AG09319 (cell line): Measurements from ENCODE around the gene CEP350.

Experiments
- DNase-seq: peaks from one replicate; pipeline ENCODE4 v3.0.0-alpha.2; 2010; ENCODE audit warnings: low read depth; ENCODE audit errors: extremely low read depth
- CTCF ChIP-seq: IDR thresholded peaks from 2 replicates; pipeline ENCODE4 v1.5.1; 2011; ENCODE audit warnings: low read depth, mild to moderate bottlenecking, inconsistent platforms, low read length, moderate library complexity

The CEP350 gene

GRCh38 chr1:179978199-179979079 lies 23.8 kb downstream of the CEP350 start:
- TF ChIP-seq CTCF = no peak
- no peak for DNase-seq

GRCh38 chr1:179984101-179984500 lies 29.5 kb downstream of the CEP350 start:
- TF ChIP-seq CTCF = no peak

GRCh38 chr1:179984942-179985341 lies 30.3 kb downstream of the CEP350 start:
- DNase-seq = no peak
- TF ChIP-seq CTCF = no peak

More at GRCh38 chr1:179984101-179984500, 29.5 kb downstream of the CEP350 start:
- no peak for DNase-seq

- no peak for TF ChIP-seq CTCF
- no peak for DNase-seq
Measured at GRCh38 chr1:179990847-179991246, 36.2 kb downstream of the CEP350 start.

DNA sequence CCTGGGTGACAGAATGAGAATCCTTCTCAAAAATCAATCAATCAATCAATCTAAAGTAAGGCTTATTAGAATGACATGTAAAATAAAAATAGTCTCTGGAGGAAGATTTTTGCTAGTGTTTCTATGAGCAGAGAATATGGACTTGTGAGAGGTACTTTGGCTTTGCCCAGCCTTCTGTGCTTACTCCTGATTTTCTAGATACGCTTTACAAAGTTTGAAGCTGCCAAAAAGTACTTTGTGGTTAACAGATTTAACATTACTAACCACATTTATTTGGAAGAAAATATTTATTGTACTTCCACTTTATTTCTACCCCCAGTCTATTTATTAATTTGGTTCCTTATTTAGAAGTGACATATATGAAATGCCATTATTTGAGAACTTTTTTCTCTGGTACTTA lies 41.0 kb downstream of the CEP350 start:
- DNase-seq = no peak
- TF ChIP-seq CTCF = no peak

GRCh38 chr1:179996099-179996498 lies 41.5 kb downstream of the CEP350 start:
- no peak for TF ChIP-seq CTCF
- DNase-seq = no peak

DNA sequence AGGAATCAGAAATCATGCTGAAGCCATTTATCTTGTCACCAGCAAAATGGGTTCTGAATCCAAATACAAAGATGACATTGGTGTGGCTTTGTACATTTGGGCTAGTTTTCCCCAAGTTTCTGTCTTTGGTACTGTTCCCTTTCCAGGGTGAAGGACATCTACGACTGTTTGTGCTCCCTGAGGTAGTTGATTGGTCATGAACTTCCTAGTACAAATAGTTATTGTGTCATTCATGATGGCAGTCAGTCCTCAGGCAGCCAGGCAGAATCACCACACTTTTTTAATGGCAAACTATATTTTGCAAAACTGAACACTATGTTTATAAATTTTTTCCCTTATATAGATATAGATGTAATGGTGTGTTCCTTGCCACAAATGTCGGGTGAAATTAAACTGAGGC lies 46.0 kb downstream of the CEP350 start:
- TF ChIP-seq CTCF = no peak
- no peak for DNase-seq
